Measurements from ENCODE around the gene TESK1. TPM values are rescaled to one million over a fixed set of nuclear protein-coding genes. Genes with fewer than 3 reads are reported as not detected.

Gene TESK1
- total and polyA plus RNA-seq, 2 donors (not counting 1 experiment from before 2014, with no cell fraction given) = 43.8 to 94.1 TPM

- Histone ChIP-seq H4K20me1 (ENCODE audit: control insufficient read depth, insufficient read depth, low read length, poor library complexity, severe bottlenecking) (peaks cover 24% of the 10 kb centered on the region), H3K36me3 (replicated peaks in 1 of 2; ENCODE audit: control extremely low read depth in 1 of 2, control insufficient read depth in 1 of 2, extremely low read depth in 1 of 2, insufficient read depth in 2 of 2, low read length in 1 of 2) (peaks cover 8 to 16% of the 10 kb centered on the region in 2 experiments), H3K9me3 (ENCODE audit: control extremely low read depth in 1 of 3, control insufficient read depth in 2 of 3, insufficient read depth in 1 of 3, low read length in 2 of 3) (peaks cover 0 to 4% (median 0%) of the 10 kb centered on the region in 3 donors), H3K27me3 (replicated peaks in 1 of 4; ENCODE audit: control extremely low read depth in 1 of 4, control insufficient read depth in 3 of 4, insufficient read depth in 4 of 4, low read length in 3 of 4) (no peaks in the 10 kb centered on the region), H3K9ac (ENCODE audit: low read length) (peak overlapping the region; percentile 51), H3K4me1 (ENCODE audit: control insufficient read depth in 2 of 2, insufficient read depth in 2 of 2, low read length in 2 of 2) (peaks cover 31 to 46% of the 10 kb centered on the region in 2 donors), H3K27ac (ENCODE audit: low read length in 2 of 2) (peak overlapping the region; percentile 47 to 80), H2AFZ (ENCODE audit: insufficient read depth, low read depth, low read length, poor library complexity, severe bottlenecking) (peak overlapping the region; percentile 82), H3K79me2 (ENCODE audit: control insufficient read depth, insufficient read depth, low read length) (peaks cover 15% of the 10 kb centered on the region), H3K4me3 (ENCODE audit: control extremely low read depth in 1 of 5, extremely low read depth in 1 of 5, insufficient read depth in 1 of 5, low read depth in 2 of 5, low read length in 4 of 5) (peak overlapping the region; percentile 25 to 65 (median 45)), H3K4me2 (replicated peaks; ENCODE audit: low read depth, low read length, poor library complexity, severe bottlenecking) (peak overlapping the region; percentile 96)
- peak overlapping the region; percentile 99 for H3K27ac Mint-ChIP-seq
- DNase-seq (no peak), ATAC-seq (ENCODE audit: low read depth) (no peak)
- 13% methylated on average over 15 of the region's 18 CpGs for WGBS (ENCODE audit: insufficient coverage)
- TF ChIP-seq EZH2 (IDR thresholded peaks at IDR 0.05; ENCODE audit: borderline replicate concordance, insufficient read depth, low read depth, low read length, poor library complexity, severe bottlenecking) (no peak), CTCF (IDR thresholded peaks at IDR 0.05) (no peak)
- ChIA-PET CTCF (interaction anchor here (0.6 to 3.5 kb wide), 28 partner anchors 10 to 498 kb away, joined by 3 to 49 read pairs (median 5); partner anchors contain the start of genes CCDC107, CD72, CREB3 and GBA2), POLR2A (interaction anchor here (0.7 to 3.6 kb wide), 6 partner anchors 15 to 492 kb away, joined by 3 to 30 read pairs (median 13); partner anchors contain the start of genes CCDC107, CD72, CREB3 and RMRP)
- H3K4me1 Mint-ChIP-seq = peaks cover 37% of the 10 kb centered on the region
- intact Hi-C loops (cut with micrococcal nuclease) = loop anchor here (1.0 kb wide), 1 partner anchor 223 kb away; no protein-coding TSS in a partner anchor
- H3K4me3 Mint-ChIP-seq = peak overlapping the region; percentile 97
- H3K9me3 Mint-ChIP-seq (ENCODE audit: insufficient read depth) = no peaks in the 10 kb centered on the region
- no peaks in the 10 kb centered on the region for H3K27me3 Mint-ChIP-seq
Measured at GRCh38 chr9:35603506-35603985, 1.5 kb upstream of the TESK1 start.

Data from B cell (primary cell).